OCI-LY7 (cell line): Measurements from ENCODE around the gene SOX18.

ENCODE experiments used
- EZH2phosphoT487 ChIP-seq: fragments of 200-600 bp; sonication (generic); IDR thresholded peaks from 2 replicates; pipeline ENCODE4 v1.6.1; 2018; ENCODE audit warnings: low read depth, borderline replicate concordance, mild to moderate bottlenecking, mixed run types, antibody characterized with exemption, low read length, moderate library complexity, mixed read lengths
- TF ChIP-seq, protein P1 (sequence below): fragments of 200-600 bp; sonication (generic); conservative IDR thresholded peaks from 2 replicates; pipeline ENCODE4 v1.5.1; 2014; ENCODE audit warnings: mild to moderate bottlenecking, antibody characterized with exemption, low read length, moderate library complexity, mixed read lengths

DNA sequence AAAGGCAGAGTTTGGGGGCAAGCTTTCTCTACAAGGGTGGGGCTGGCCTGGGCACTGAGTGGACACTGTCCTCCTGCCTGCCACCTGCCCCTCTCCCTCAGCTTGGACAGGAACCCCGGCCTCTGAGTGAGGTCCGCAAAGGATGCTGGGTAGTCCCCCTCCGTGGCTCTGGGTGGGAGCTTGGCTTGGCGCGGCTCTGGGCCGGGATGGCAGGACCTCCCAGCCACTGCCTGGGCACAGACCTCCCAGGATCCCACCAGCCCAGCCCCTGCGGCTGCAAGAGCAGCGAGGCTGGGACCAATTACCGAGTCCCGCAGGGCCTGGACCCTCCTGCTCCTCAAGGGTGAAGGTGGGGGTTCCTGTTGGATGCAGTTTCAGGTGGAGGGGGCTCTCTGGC, 2.9 kb upstream of the SOX18 start:
- TF ChIP-seq, protein P1, sequence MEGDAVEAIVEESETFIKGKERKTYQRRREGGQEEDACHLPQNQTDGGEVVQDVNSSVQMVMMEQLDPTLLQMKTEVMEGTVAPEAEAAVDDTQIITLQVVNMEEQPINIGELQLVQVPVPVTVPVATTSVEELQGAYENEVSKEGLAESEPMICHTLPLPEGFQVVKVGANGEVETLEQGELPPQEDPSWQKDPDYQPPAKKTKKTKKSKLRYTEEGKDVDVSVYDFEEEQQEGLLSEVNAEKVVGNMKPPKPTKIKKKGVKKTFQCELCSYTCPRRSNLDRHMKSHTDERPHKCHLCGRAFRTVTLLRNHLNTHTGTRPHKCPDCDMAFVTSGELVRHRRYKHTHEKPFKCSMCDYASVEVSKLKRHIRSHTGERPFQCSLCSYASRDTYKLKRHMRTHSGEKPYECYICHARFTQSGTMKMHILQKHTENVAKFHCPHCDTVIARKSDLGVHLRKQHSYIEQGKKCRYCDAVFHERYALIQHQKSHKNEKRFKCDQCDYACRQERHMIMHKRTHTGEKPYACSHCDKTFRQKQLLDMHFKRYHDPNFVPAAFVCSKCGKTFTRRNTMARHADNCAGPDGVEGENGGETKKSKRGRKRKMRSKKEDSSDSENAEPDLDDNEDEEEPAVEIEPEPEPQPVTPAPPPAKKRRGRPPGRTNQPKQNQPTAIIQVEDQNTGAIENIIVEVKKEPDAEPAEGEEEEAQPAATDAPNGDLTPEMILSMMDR: no peak
- TF ChIP-seq EZH2phosphoT487: no peak
